ENCODE measurements around the gene MAU2. TPM values are rescaled to one million over a fixed set of nuclear protein-coding genes. Genes with fewer than 3 reads are reported as not detected.

The MAU2 gene
- total and polyA plus RNA-seq, 2 of the 13 experiments (the other 11 are each of a cell fraction or from before 2014, with no cell fraction given): 16.8 to 33.8 TPM

DNA sequence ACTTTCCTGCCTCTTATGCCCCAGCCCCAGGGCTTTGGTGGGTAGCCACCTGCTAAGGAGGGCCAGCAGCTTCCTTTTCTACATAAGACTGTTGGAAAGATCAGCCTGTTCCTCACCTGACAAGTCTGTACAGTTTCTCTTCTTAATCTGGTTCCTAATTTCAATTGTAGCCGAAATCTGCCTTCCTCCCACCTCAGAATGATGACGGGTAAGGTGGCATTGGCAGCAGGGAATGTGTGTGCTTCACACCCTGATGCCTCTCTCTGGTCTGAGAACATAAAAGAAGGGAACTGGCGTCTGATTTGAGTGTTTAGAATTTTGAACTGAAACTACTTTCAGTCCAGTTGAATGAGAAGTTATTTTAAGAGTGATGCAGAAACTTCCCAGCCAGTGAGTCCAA, 16.0 kb downstream of the MAU2 start:
- Histone ChIP-seq H4K20me1 (ENCODE audit: insufficient read depth, low read length) (no peaks in the 10 kb centered on the region), H2AFZ (ENCODE audit: low read length) (no peak overlapping the region), H3K4me1 (ENCODE audit: insufficient read depth, low read length) (peaks cover 9% of the 10 kb centered on the region), H3K4me2 (ENCODE audit: low read depth, low read length) (no peak overlapping the region), H3K4me3 (replicated peaks in 1 of 3; ENCODE audit: insufficient read depth in 1 of 3, low read depth in 2 of 3, low read length in 3 of 3) (no peak overlapping the region), H3K27ac (ENCODE audit: extremely low read length, insufficient read depth, low read length) (no peak overlapping the region), H3K27me3 (ENCODE audit: control insufficient read depth in 1 of 2, insufficient read depth in 2 of 2, low read length in 2 of 2) (no peaks in the 10 kb centered on the region), H3K9ac (ENCODE audit: insufficient read depth, low read depth, low read length) (no peak overlapping the region), H3K9me3 (ENCODE audit: low read length) (no peaks in the 10 kb centered on the region), H3K79me2 (ENCODE audit: insufficient read depth, low read length) (no peaks in the 10 kb centered on the region), H3K36me3 (replicated peaks in 1 of 2; ENCODE audit: control insufficient read depth in 1 of 2, insufficient read depth in 2 of 2, low read length in 2 of 2) (peaks cover 31 to 53% of the 10 kb centered on the region in 2 experiments; a peak in 4 of 5 replicates)
- ATAC-seq: no peak
- CTCF ChIA-PET (ENCODE audit: low intra/inter-chr PET ratio, low total read pairs): no interaction called here
- in situ Hi-C loops (cut with HindIII; ENCODE audit: extremely low pct_ligation_motif_present, low pct_unique_long_range_greater_than_20kb) (no loop called here), intact Hi-C loops (cut with micrococcal nuclease; ENCODE audit: unreplicated experiment) (no loop called here)
- DNase-seq (ENCODE audit: low spot score): no peak
- BruUV-seq (replicated peaks): no TSS peak
- 64% methylated on average over 3 of the region's 3 CpGs for WGBS (ENCODE audit: low lambda C conversion rate)
- POLR2A ChIA-PET: no interaction called here
- TF ChIP-seq PHF5A (CRISPR knock-in tag; IDR thresholded peaks at IDR 0.05; ENCODE audit: low read depth, unreplicated experiment) (no peak), KMT2A (CRISPR knock-in tag; IDR thresholded peaks at IDR 0.05) (no peak), TMF1 (CRISPR knock-in tag; IDR thresholded peaks at IDR 0.05; ENCODE audit: low read depth) (no peak)
- TF ChIP-seq, protein P1, sequence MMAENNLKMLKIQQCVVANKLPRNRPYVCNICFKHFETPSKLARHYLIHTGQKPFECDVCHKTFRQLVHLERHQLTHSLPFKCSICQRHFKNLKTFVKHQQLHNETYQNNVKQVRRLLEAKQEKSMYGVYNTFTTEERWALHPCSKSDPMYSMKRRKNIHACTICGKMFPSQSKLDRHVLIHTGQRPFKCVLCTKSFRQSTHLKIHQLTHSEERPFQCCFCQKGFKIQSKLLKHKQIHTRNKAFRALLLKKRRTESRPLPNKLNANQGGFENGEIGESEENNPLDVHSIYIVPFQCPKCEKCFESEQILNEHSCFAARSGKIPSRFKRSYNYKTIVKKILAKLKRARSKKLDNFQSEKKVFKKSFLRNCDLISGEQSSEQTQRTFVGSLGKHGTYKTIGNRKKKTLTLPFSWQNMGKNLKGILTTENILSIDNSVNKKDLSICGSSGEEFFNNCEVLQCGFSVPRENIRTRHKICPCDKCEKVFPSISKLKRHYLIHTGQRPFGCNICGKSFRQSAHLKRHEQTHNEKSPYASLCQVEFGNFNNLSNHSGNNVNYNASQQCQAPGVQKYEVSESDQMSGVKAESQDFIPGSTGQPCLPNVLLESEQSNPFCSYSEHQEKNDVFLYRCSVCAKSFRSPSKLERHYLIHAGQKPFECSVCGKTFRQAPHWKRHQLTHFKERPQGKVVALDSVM (CRISPR knock-in tag; IDR thresholded peaks at IDR 0.05): no peak
- TF ChIP-seq, protein P2, sequence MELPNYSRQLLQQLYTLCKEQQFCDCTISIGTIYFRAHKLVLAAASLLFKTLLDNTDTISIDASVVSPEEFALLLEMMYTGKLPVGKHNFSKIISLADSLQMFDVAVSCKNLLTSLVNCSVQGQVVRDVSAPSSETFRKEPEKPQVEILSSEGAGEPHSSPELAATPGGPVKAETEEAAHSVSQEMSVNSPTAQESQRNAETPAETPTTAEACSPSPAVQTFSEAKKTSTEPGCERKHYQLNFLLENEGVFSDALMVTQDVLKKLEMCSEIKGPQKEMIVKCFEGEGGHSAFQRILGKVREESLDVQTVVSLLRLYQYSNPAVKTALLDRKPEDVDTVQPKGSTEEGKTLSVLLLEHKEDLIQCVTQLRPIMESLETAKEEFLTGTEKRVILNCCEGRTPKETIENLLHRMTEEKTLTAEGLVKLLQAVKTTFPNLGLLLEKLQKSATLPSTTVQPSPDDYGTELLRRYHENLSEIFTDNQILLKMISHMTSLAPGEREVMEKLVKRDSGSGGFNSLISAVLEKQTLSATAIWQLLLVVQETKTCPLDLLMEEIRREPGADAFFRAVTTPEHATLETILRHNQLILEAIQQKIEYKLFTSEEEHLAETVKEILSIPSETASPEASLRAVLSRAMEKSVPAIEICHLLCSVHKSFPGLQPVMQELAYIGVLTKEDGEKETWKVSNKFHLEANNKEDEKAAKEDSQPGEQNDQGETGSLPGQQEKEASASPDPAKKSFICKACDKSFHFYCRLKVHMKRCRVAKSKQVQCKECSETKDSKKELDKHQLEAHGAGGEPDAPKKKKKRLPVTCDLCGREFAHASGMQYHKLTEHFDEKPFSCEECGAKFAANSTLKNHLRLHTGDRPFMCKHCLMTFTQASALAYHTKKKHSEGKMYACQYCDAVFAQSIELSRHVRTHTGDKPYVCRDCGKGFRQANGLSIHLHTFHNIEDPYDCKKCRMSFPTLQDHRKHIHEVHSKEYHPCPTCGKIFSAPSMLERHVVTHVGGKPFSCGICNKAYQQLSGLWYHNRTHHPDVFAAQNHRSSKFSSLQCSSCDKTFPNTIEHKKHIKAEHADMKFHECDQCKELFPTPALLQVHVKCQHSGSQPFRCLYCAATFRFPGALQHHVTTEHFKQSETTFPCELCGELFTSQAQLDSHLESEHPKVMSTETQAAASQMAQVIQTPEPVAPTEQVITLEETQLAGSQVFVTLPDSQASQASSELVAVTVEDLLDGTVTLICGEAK (IDR thresholded peaks at IDR 0.05): no peak
- TF ChIP-seq, protein P2 (CRISPR knock-in tag; IDR thresholded peaks at IDR 0.05): no peak
- TF ChIP-seq, protein P3, sequence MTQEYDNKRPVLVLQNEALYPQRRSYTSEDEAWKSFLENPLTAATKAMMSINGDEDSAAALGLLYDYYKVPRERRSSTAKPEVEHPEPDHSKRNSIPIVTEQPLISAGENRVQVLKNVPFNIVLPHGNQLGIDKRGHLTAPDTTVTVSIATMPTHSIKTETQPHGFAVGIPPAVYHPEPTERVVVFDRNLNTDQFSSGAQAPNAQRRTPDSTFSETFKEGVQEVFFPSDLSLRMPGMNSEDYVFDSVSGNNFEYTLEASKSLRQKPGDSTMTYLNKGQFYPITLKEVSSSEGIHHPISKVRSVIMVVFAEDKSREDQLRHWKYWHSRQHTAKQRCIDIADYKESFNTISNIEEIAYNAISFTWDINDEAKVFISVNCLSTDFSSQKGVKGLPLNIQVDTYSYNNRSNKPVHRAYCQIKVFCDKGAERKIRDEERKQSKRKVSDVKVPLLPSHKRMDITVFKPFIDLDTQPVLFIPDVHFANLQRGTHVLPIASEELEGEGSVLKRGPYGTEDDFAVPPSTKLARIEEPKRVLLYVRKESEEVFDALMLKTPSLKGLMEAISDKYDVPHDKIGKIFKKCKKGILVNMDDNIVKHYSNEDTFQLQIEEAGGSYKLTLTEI (CRISPR knock-in tag; conservative IDR thresholded peaks at IDR 0.05): no peak
- TF ChIP-seq, protein P4, sequence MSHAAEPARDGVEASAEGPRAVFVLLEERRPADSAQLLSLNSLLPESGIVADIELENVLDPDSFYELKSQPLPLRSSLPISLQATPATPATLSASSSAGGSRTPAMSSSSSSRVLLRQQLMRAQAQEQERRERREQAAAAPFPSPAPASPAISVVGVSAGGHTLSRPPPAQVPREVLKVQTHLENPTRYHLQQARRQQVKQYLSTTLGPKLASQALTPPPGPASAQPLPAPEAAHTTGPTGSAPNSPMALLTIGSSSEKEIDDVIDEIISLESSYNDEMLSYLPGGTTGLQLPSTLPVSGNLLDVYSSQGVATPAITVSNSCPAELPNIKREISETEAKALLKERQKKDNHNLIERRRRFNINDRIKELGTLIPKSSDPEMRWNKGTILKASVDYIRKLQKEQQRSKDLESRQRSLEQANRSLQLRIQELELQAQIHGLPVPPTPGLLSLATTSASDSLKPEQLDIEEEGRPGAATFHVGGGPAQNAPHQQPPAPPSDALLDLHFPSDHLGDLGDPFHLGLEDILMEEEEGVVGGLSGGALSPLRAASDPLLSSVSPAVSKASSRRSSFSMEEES (CRISPR knock-in tag; IDR thresholded peaks at IDR 0.05): no peak
- TF ChIP-seq, protein P5, sequence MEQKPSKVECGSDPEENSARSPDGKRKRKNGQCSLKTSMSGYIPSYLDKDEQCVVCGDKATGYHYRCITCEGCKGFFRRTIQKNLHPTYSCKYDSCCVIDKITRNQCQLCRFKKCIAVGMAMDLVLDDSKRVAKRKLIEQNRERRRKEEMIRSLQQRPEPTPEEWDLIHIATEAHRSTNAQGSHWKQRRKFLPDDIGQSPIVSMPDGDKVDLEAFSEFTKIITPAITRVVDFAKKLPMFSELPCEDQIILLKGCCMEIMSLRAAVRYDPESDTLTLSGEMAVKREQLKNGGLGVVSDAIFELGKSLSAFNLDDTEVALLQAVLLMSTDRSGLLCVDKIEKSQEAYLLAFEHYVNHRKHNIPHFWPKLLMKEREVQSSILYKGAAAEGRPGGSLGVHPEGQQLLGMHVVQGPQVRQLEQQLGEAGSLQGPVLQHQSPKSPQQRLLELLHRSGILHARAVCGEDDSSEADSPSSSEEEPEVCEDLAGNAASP (CRISPR knock-in tag; IDR thresholded peaks at IDR 0.05; ENCODE audit: borderline replicate concordance): no peak
- no peak for FAIRE-seq

Measured in HepG2 (cell line).